HEK293T (cell line): ENCODE data around the gene ABCB9.

ENCODE experiments used
- BHLHE40 ChIP-seq: fragments of 450-650 bp; IDR thresholded peaks from 2 replicates; pipeline ENCODE4 v1.6.1; 2016; ENCODE audit warnings: mild to moderate bottlenecking, moderate library complexity, borderline replicate concordance
- ELF4 ChIP-seq: fragments of 450-650 bp; IDR thresholded peaks from 2 replicates; pipeline ENCODE4 v1.6.1; 2017; ENCODE audit warnings: antibody characterized with exemption
- HDGF ChIP-seq: fragments of 450-650 bp; IDR thresholded peaks from 2 replicates; pipeline ENCODE4 v1.6.1; 2017; ENCODE audit warnings: antibody characterized with exemption, borderline replicate concordance
- SP1 ChIP-seq: fragments of 450-650 bp; IDR thresholded peaks from 2 replicates; pipeline ENCODE4 v1.6.1; 2017
- TARDBP ChIP-seq: fragments of 450-650 bp; IDR thresholded peaks from 2 replicates; pipeline ENCODE4 v1.6.1; 2016

GRCh38 chr12:122981587-122982476, 15.6 kb upstream of the ABCB9 start:
- TF ChIP-seq HDGF, result no peak
- no peak for TF ChIP-seq ELF4
- no peak for TF ChIP-seq TARDBP
- TF ChIP-seq BHLHE40, result no peak
- TF ChIP-seq SP1, result no peak
